NCI-H1930 (cell line): Measurements from ENCODE around the gene RPH3AL.

ENCODE experiments used
- DNase-seq, 2 experiments: peaks; one replicate each; lab custom pipeline; 2025; lab: John Stamatoyannopoulos, UW

The RPH3AL gene

DNA sequence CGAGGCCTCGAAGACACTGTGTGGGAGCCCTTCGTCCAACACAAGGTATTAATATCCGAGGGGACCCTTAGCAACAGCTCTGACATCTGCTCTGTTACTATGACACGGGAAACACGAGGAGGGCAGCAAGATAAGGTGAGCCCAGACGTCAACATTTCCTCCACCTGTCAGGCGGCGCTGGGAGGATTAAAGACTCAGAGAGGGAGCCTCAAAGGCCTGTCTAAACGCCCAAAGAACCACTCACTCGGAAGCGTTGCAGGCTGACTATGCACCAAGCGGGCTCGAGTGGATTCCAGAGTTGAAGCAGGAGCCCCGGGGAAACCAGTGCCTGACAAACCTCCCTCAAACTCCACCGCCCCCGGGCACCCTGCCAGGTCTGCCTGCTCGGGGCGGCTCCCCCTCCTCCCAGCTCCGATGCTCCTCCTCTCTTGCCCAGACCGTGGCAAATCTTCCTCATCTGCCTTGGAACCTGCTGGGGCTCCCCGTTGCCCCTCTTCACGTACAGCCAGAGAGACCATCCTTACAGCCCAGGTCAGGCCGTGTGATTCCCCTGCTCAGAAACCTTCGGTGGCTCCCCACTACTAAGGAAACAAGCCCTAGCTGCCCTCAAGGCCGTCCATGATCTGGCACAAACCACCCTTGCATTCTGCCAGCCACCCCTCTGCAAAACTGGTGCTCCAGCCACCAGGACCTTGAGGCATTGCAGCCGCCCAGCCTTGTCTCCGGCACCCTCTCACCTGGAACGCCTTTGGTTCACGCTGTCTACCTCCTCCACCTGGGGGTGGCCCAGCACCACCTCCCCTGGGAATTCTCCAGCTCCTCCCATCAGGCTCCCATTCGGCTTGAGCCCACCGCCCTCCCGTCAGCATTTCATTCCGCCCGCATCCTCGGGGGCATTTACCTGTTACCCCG, 16.2 kb downstream of the RPH3AL start:
- DNase-seq, result no peak

DNA sequence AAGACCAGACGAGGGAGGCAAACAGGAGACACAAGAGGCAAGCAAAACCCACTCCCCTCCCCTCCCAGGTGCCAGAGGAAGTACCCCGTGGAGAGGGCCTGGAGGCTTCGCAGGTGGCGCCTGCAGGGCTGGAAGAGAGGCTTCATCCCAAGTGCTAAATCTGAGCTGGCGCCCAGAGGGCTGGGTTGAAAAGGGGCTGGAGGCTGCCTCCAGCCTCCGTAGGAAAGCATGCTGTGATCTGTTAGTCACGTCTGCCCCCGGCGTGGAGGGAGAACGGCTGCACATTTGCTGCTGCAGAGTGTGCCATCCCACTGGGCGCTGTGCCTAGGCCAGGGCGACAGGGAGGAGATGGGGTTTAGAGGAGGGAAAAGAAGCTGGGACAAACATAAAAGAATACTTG, 16.9 kb downstream of the RPH3AL start:
- no peak for DNase-seq

DNA sequence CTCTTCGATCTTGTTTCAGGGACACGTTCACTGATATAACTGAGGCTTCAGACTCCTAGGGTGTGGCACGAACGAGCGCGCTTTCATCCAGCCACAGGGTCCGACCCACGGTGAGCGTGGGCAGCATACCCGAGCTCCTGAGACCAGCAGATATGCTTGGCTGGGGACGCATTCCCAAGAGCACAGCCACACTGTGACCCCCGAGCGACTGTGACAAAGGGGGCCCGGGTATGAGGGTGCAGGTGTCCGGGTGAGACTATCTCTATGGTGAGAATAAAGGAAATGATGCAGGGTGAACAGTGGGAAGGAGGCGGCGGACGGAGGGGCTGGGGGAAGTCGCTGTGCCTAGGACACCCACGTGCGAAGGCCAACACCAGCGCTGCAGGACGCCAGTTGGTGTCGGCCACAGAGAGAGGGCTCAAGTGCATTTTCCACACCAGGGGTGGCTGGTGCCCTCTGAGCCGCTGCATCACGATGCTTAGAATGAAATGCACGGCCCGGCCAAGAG, 17.6 kb downstream of the RPH3AL start:
- no peak for DNase-seq

DNA sequence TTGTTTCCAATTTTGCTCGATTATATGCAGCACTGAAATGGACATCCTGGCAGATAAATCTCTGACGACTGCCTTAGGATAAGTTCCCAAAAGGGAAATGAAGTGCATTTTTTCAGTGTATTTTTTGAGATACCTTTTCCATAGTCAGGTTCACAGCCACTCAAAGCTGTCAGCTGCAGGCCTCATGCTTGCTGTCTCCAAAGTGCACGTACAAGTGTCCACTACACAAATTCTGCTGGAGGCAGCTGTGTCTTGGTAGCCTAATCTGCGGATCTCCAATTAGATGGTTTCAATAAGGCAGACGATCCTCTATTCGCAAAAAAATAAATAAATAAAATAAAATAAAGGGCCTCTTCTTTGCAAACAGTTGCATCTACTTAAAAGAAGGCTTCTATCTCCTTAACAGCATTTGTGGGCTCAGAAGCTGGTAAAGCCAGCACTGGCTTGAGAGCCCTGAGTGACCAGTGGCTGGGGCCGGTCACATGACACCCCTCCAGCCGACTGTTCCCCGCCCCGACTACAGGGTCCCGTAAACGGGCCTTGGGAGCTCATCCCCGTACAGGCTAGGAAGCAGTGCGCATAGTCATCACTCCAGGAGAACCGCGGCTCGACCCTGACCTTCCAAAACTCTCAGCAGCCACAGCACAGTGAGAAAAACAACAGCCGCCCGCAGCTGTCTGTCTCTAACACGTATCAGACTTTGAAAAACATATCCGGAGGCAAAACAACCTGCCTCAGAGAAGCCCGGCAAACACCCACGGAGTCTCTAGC, 18.8 kb downstream of the RPH3AL start:
- DNase-seq, result no peak

DNA sequence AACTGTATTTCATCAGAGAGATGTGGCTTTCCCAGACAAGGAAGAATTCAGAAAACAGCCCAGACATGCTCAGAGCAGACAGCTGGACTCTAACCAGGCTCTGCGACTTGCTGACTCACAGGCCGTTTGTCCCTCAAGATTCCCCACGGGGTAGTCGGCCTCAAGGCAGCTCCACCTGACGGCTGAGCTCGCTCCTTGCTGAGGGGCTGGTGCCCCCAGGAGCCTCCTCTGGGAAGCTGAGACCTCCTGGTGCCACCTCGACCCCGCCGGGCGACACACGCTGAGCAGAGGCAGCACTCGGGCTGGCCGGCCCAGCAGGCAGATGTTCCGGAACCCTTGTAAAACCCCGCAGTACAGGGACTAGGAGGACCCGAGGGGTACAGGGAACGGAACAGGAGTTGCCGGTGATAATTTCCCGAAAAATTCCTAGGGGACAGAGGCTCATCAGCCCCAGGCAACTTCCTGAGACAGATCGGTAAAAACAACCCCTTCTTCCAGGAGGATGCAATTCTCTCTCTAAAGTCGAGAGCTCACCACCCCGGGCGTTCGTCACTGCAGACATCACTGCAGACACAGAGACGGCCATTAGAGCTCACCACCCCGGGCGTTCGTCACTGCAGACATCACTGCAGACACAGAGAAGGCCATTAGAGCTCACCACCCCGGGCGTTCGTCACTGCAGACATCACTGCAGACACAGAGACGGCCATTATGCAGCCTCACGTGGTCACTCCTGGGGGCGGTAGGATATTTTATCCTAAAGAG, 19.9 kb downstream of the RPH3AL start:
- DNase-seq, result no peak

DNA sequence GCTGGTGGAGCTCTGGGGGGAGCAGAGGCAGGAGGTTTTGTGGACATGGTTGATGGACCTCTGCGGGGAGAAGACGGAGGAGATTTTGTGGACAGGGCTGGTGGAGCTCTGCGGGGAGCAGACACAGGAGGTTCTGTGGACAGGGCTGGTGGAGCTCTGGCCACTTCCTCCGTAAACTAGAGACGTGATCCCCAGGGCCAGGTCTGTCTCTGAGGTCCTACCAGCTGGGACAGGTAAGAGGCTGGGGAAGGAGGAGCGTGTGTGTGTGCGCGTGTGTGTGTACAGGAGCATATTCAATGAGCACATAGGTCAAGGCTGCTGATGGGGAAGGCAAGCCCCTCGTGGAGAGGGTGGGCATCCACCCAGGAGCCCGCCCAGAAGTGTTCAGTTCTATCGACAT, 20.6 kb downstream of the RPH3AL start:
- DNase-seq, result no peak

DNA sequence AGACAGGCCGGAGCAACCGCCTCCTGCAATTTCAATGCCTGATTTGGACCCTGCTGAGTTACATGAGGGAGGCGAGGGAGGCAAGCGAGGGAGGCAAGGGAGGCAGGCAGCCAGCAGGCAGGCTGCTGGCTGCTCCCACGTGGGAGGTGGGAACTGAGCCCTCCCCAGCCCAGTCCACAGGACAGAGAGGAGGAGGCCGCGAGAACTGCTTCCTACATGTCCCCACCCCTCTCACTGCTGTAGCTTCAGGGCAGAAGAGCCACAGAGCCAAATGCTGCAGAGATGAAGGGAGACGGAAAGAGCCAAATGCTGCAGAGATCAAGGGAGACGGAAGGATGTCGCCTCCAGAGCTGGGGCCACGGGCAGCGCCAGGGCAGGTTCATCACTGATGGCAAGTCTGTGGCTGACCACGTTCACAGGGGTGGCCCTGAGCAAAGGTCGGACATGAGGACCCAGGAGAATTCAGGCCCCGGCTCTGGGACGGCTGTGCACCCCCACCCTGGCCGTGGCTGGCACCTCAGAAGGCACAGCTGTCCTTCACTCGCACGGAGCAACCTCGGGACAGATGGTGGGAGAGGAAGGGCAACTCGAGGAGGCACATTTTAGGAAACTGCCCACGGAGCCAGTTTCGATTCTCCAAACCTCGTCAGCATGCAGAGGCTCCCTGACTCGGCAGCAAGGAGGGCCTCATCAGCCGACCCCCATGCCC, 21.5 kb downstream of the RPH3AL start:
- no peak for DNase-seq

DNA sequence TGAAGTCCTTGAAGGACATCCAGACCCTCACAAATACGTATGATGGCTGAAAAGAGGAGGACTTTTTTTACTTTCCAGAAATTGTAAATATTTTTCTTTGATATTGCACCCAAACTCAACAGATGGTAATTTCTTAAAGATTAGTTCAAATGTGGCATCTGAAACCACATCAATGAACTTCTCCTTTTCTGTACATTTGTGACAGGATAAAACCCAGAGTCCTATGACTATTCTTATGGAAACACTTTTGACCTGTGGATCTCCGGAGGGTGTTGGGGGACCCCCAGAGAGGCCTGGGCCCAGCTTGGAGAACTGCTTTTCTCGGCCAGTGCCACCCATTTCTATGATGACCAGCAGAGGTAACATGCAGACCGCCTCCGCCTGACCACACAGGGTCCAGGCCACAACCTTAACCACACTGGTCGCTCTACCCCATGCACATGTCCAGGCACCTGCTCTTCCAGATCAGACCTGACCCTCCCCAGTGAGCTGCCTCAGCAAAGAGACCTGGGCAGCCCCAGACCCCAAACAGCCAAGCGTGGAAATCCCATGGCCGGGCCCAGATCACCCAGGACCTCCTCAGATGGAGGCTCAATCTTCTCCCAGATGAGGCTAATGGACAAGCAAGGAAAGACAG, 22.7 kb downstream of the RPH3AL start:
- DNase-seq, result no peak

DNA sequence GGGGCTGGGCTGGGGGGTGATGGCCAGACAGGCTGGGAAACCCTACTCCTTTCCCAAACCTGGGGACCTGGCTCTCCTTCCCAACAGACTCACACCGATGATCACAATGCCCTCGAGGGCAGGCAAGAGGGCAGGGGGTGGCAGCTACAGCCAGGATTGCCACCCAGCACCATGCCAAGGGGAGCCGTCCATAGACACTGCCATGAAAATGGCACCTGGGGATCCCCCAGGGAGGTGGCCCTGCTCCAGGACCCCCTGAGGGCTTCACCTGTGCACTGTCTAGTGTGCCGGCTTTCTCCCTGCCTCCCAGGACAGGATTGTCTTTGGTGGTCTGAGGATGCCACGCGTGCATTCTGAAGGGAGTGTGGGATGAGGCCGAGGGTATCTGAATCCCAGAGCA, 24.6 kb downstream of the RPH3AL start:
- no peak for DNase-seq

DNA sequence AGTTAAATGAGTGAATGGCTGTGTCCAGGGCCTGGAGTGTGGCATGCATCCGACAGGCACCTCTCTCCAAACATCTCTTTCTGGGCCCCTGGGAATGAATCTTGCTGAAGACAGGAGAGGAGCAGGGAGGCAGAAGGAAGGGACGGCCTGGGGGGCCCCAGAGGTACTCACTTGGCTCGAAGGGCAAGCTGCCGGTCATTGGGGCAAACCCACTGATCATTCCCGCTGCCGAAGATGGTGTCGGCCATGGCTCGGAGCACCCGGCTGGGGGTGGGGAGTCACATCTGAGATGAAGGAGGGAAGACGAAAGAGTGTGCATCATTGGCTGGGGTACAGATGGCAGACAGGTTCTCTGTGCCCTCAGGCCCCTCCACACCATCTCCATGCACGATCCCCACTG, 25.3 kb downstream of the RPH3AL start:
- no peak for DNase-seq

DNA sequence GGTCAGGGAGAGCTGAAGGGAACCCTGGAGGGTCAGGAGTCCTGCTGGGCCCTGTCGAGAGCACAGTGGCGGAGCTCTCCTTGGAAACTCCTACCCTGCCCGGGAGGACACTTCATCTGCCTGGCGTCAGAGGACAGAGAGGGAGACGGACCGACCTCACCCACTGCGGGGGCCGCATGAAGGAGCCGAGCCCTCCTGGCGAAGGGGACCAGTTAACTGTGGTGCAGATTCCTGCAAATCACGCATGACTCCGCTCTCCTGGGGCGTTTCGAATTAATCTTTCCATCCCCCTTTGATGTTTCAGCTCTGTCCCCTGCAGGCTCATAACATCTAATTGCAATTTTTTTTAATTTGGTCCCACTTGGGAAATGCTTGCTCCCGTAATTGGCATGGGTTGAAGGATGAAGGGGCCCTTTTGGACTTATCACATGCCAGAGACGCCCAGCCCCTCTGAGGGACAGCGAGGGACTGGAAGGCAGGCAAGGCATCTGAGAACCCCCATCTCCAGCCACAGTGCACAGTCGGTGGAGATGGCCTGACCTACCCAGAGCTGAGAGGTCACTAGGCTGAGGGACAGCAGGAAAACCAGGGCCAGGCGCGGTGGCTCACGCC, 26.5 kb downstream of the RPH3AL start:
- no peak for DNase-seq

DNA sequence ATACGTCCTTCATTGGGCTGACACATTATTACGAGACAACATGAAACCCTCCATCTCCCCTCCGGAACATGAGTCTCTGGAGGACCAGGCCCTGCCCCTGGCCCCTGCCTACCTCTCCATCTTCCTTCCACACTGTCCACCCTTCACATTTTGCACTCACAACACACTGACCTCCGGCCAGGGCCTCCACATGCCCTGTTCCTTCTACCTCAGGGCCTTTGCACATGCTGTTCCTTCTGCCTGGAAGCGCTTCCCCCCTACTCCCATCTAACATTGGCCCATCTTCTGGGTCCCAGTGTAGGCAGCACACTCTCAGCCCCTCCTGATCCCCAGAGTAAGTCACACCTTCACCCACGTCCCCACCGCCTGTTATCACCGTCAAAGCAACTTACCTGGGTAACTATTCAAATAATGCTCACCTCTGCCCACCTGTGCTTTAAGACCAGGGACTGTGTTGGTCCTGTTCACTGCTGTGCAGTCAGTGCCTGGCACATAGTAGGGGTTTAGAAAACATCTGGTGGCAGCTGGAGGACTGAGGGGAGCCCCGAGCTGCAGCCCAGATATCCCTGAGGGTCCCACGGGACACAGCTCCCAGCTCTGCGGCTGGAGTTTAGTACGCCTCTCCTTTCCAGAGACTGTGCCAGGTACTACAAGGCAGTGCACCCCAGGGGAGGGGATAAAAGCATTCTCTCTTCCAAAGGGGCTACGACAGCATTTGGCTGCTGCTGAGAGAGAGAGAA, 27.2 kb downstream of the RPH3AL start:
- DNase-seq, result no peak

DNA sequence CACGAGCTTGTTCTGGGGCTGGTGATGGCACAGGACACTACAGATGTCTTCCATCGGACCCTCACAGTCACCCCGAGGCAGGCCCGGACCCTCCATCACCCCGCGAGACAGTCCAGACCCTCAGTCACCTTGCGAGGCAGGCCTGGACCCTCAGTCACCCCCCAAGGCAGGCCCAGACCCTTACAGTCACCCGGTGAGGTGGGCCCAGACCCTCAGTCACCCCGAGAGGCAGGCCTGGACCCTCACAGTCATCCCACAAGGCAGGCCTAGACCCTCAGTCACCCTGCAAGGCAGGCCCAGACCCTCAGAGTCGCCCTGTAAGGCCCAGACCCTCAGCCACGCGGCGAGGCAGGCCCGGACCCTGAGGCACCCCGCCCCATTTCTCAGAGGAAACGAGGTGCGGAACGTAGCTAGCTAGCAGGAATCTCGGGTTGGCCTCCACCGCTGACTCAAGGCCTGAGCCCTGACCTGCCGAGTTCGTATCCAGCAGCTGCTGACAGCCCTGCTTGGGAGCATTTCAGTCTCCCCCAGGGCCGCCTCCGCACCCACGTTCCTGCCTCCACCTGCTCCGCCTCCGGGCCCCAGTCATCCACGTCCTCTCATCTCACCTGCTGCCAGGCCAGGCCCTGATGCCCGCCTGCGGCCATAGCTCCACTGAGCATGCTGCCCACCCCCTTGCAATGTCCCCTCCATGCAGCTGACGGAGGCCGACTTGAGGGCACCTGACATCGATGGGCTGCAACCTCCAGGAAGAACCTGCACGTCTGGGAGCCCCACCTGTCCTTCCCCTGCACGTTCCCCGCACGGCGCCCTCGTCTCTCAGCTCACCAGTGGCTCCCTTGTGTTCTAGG, 28.7 kb downstream of the RPH3AL start:
- DNase-seq, result no peak

DNA sequence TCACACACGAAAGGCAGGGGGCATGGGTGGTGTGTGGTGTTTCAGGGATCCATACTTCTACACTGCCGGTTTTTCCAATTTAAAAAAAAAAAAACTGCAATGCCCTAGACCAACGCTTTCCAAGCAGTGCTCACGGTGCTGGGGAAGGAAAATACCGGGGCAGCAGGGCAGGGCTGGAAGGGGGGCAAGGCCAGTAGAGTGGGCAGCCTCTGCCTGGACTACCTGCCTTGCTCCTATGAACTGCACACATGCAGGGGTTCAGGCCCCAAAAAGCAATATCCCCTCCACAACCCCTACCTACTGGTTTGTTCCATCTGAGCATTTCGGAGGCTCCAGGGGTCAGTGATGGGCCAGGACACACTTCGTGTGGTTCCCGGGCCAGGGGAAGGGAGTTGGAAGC, 29.4 kb downstream of the RPH3AL start:
- DNase-seq, result no peak

DNA sequence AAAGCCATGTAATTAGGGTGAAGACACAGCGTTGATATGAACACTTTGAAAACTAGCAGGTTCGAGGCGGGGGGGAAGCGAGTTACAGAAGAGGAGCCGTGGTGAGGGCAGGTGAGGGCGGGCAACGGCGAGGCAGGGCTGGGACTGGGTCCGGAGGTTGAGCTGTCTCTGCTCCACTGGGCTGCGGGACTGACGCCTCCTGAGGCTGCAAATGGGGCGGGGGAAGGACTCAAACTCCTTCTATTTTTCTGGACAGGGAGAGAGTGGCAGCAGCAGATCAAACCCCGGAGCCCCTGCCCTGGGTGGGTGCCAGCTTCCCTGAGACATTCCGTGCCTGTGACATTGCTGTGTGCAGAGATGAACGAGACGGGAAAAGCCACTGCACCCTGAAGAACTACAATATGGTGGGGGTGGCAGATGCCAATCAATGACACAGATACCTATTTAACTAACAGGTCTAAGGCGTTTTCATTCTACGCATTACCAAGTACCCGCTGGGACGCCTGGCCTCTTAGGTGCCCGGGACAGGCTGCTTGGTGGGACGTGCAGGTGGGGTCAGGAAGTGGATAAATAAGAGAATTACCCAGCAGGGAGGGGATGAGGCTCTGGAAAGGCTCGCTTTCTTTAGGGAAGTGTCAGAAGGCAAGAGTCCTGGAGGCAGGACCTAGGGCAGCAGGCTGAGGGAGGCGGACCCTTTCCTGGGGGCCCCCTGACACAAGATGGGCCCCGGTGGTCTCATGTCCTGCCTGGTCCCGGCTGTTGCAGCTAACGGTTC, 30.4 kb downstream of the RPH3AL start:
- no peak for DNase-seq

DNA sequence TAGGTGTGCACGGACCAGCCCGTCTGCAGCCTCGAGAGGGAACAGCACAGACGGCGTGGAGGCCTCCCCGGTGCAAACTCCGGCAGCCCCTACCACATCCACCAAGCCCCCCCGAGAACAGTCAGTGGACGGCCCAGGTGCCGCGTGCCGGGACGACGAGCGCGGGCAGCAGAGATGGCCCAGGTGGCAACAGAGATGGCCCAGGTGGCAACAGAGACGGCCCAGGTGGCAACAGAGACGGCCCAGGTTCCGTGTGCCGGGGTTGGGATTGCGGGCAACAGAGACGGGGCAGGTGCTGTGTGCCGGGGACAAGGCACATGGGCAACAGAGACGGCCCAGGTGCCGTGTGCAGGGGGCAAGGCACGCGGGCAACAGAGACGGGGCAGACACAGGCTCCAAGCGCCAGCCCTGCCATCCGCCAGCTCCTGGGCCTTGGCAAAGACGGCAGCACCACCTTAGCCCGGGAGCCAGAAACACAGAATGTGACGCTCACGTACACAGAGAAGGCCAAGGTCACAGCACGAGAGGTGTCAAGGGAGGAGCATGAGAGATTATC, 31.1 kb downstream of the RPH3AL start:
- no peak for DNase-seq

DNA sequence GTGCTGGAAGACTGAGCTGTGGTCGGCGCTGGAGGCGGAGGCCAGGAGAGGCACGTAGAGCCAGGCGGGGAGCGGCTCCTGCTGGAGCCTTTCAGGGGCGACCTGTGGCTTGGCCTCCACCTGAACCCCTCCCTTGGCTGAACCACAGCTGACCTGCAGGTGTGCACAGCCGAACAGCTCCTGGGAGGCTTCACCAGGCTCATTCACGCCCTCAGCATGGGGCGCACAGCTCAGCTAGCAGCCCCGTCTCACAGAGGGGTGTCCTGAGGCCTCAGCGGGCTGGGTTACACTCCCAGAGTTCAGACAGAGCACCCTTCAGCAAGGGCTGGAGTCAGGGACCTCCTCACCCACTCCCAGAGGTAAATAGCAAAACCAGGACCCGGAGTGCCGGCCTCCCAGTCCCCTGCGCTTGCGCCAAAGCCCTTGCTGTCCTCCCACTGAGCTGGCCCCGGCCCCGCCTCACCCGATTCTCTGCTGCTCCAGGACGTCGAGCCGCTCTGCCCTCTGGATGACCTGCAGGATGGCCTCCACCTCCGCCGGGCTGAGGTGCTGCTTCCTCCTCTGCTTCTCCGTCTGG, 31.7 kb downstream of the RPH3AL start:
- DNase-seq, result no peak

DNA sequence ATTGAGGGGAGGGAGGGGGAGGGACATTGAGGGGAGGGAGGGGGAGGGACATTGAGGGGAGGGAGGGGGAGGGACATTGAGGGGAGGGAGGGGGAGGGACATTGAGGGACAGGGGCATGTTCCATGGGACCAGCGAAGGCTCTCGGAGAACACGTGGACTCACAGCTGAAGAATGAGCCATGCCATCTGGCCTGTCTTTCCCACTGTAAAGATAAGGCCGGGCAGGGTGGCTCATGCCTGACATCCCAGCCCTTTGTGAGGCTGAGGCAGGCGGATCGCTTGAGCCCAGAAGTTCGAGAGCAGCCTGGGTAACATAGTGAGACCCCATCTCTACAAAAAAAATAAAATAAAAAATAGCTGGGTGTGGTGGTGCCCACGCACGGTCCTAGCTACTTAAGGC, 32.5 kb downstream of the RPH3AL start:
- no peak for DNase-seq
